Body of pancreas (tissue), 4 donors: ENCODE data around the gene GPI.
A peak's percentile ranks its signal among the peaks of the same experiment; 100 is the strongest.

Source experiments
- CTCF ChIP-seq, 7 experiments: fragments of 450-650 bp in 4 of 7; fragments of 200-600 bp in 3 of 7; sonication (generic) in 3 of 7; IDR thresholded peaks; one replicate each; pipeline ENCODE4 v1.5.1; 2016 to 2019; ENCODE audit warnings: antibody characterized with exemption in 7 of 7
- POLR2A ChIP-seq, 3 donors: fragments of 450-650 bp; IDR thresholded peaks; one replicate each; pipeline ENCODE4 v1.6.1; 2016; ENCODE audit warnings: antibody characterized with exemption in 3 of 3, mild to moderate bottlenecking in 2 of 3

- TF ChIP-seq CTCF (IDR thresholded peaks at IDR 0.05) (no peak), POLR2A (IDR thresholded peaks at IDR 0.05) (peak in 1 of 3 donors; percentile 22)
Measured at GRCh38 chr19:34365463-34366401, 736 bp downstream of the GPI start.
